ENCODE measurements around the gene SLC35F3.

DNA sequence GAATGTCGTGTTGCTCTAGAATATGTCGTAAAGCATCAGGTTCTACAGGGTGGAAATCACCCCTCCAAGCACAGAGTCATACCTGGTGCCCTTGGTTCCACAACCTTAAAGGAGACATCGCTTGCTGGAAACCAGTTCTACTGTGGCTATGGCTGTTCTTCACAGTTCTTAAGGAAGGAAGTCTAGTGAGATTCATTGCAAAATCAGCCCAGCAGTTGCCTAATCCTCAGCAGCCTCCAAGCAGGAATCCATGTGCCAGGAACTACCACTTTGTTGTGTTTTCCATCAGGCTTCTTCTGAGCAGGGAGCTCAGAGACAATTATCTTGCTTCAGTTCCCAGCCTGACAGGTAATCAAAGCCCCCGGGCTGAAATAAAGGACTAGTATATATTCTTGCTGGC lies 45.0 kb upstream of the SLC35F3 start:
- TF ChIP-seq EZH2phosphoT487 (IDR thresholded peaks at IDR 0.05; ENCODE audit: low read depth, severe bottlenecking, unreplicated experiment) = no peak
- TF ChIP-seq, protein P1, sequence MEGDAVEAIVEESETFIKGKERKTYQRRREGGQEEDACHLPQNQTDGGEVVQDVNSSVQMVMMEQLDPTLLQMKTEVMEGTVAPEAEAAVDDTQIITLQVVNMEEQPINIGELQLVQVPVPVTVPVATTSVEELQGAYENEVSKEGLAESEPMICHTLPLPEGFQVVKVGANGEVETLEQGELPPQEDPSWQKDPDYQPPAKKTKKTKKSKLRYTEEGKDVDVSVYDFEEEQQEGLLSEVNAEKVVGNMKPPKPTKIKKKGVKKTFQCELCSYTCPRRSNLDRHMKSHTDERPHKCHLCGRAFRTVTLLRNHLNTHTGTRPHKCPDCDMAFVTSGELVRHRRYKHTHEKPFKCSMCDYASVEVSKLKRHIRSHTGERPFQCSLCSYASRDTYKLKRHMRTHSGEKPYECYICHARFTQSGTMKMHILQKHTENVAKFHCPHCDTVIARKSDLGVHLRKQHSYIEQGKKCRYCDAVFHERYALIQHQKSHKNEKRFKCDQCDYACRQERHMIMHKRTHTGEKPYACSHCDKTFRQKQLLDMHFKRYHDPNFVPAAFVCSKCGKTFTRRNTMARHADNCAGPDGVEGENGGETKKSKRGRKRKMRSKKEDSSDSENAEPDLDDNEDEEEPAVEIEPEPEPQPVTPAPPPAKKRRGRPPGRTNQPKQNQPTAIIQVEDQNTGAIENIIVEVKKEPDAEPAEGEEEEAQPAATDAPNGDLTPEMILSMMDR (IDR thresholded peaks at IDR 0.05; ENCODE audit: poor library complexity) = no peak
